ENCODE results near the gene GET3.

The GET3 gene

GRCh38 chr19:12736995-12737834 is at the start of gene GET3:
Gene GET3, plus strand, starts transcription at chr19:12737497. Its CDS starts 9 bp downstream, at chr19:12737506.
- peak; percentile 100 for DNase-seq (ENCODE audit: low read depth)
- peak within 1 kb of the TSS; percentile 94 for H3K4me3 ChIP-seq (replicated peaks; ENCODE audit: low read depth, low read length)
- TF ChIP-seq CTCF (IDR thresholded peaks at IDR 0.05; ENCODE audit: low read length, missing control alignments), result no peak

DNA sequence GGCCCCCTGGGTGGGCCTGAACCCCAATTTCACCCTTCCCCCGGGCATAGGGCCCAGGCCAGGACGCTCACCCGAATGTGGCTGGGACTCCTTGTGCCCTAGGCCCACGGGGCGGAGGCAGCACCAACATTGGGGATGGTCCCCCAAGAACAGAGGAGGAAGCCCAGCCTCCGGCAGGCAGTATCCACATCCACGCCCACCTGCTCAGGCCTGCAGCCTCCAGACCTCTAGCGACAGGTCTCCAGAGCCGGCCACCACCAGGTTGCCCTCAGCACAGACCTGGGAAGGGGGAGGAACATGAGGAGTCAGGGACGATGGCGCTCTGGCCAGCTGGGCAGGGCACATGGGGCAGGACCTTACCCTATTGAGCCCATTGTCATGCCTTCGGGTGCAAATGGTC is 48.3 kb upstream of the GET3 start:
- no peak for DNase-seq (ENCODE audit: low read depth)
- no peak overlapping the region for H3K4me3 ChIP-seq (replicated peaks; ENCODE audit: low read depth, low read length)
- TF ChIP-seq CTCF (IDR thresholded peaks at IDR 0.05; ENCODE audit: low read length, missing control alignments), result no peak

DNA sequence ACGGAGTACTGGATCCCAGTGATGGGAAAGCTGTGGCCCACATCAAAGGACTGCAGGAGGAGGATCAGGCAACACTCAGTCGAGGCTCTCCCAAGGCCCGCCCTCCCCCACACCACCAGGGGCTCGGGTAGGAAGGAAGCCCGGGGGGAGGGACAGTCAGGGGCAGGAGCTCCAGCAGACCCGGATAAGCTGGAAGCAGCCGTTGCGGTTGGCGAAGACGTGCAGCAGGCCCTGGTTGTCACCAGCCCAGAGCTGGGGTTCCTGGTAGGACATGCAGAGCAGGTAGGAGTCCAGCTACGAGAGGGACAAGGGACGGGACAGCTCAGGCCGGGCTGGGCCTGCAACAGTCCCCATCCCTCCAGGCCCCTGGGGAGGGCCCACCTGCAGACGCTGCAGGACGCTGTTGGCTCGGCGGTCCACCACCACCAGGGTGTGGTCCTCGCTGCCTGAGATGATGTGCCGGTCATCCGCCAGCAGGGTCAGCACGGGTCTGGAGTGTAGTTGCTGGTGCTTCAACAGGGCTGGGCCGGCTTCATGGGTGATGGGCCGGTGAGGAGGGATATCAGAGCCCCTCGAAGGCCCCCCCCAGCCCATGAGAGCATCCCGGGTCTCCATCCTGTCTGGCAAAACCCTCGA is 47.6 kb upstream of the GET3 start:
- H3K4me3 ChIP-seq (replicated peaks; ENCODE audit: low read depth, low read length), result no peak overlapping the region
- TF ChIP-seq CTCF (IDR thresholded peaks at IDR 0.05; ENCODE audit: low read length, missing control alignments), result no peak
- no peak for DNase-seq (ENCODE audit: low read depth)

DNA sequence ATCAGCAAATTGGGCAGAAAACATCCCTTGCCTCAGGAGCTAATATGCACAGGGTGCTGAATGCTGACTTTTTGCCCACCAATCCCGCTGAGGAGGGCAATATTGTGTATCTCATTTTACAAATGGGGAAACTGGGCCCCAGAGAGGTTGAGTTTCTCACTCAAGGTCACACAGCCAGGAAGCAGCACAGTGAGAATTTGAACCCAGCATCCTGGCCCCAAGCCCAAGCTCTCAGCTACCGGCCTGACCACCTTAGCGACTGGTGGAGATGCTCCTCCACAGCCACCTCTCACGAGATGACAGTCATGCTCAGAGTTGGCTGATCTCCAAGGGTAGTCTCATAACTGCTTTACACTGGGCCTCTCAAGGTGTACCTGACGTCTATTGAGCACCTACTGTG is 44.3 kb upstream of the GET3 start:
- TF ChIP-seq CTCF (IDR thresholded peaks at IDR 0.05; ENCODE audit: low read length, missing control alignments), result no peak
- no peak overlapping the region for H3K4me3 ChIP-seq (replicated peaks; ENCODE audit: low read depth, low read length)
- DNase-seq (ENCODE audit: low read depth), result no peak

- TF ChIP-seq CTCF (IDR thresholded peaks at IDR 0.05; ENCODE audit: low read length, missing control alignments), result no peak
- DNase-seq (ENCODE audit: low read depth), result no peak
- H3K4me3 ChIP-seq (replicated peaks; ENCODE audit: low read depth, low read length), result no peak overlapping the region
These were observed 42.7 kb upstream of the GET3 start for GRCh38 chr19:12694641-12695040.

GRCh38 chr19:12695096-12695495 is 42.2 kb upstream of the GET3 start:
- TF ChIP-seq CTCF (IDR thresholded peaks at IDR 0.05; ENCODE audit: low read length, missing control alignments), result no peak
- no peak overlapping the region for H3K4me3 ChIP-seq (replicated peaks; ENCODE audit: low read depth, low read length)
- no peak for DNase-seq (ENCODE audit: low read depth)
